Right ventricle myocardium inferior (tissue), 1 donor: ENCODE measurements around the gene CRACR2A. TPM values are rescaled to one million over a fixed set of nuclear protein-coding genes. Genes with fewer than 3 reads are reported as not detected.

Experiments
- ATAC-seq: fragments of 200-7000 bp; cut with Tn5 transposase; one replicate; pipeline ENCODE4 v1.9.1; 2020; ENCODE audit warnings: mild to moderate bottlenecking, moderate library complexity
- DNase-seq: peaks from one replicate; pipeline ENCODE4 v3.0.0; 2021; ENCODE audit errors: missing footprints
- intact Hi-C: fragments of 100-400 bp; cut with DNase I; formaldehyde crosslinking; loops from one replicate; pipeline ENCODE4 v1.11.0; 2022
- total RNA-seq: library from RNA; stranded (reverse); fragmentation: NEBNext Ultra II Directional; extraction: Animal tissue kit (Norgen Biotek cat#: 25700); gene quantifications from one replicate; pipeline ENCODE4 v1.2.1, GENCODE V29; 2021
- donor health status: DM: no; HTN: yes; CAD: no; lungs with severe emphysema.

The CRACR2A gene
- total RNA-seq, 1 donor from 2014 or later, result 4.5 TPM

DNA sequence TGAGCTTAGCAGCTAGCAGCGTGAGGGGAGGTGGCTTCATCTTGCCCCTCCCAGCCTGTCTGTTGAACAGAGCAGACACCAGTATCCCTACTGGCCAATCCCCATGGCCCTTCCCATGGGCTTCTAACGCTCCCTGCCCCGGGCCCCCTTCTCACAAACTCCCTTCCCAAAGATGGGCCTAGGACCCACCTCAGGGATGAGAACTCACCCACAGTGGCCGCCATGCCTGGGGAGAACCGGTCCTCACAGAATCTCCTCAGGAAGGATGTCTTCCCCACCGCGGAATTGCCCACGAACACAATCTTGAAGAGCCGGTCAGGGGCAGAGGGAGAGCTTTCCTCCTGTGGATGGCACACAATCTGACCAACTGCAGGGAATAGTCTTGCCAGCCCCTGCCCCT is 119.5 kb downstream of the CRACR2A start:
- DNase-seq, result no peak
- intact Hi-C loops, result no loop called here
- ATAC-seq, result no peak

DNA sequence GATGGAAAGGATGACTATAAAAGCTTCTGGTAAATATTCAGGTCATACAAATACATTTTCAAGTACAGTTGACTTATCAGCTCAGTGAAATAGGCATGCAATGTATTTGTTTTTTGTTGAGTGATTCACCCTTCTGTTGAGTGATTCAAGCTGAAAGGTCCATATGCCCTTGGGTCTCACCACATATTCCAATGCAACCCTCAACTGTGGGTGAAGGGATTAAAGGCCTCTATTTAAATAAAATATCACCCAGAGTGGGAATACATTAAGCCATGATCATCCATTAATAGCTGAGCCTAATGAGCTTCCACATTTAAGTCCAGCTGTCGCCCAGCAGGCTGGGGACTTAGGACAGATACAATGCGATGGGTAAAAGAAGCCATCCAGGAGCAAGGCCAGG is 120.2 kb downstream of the CRACR2A start:
- DNase-seq (no peak), ATAC-seq (no peak)
- intact Hi-C loops, result no loop called here

DNA sequence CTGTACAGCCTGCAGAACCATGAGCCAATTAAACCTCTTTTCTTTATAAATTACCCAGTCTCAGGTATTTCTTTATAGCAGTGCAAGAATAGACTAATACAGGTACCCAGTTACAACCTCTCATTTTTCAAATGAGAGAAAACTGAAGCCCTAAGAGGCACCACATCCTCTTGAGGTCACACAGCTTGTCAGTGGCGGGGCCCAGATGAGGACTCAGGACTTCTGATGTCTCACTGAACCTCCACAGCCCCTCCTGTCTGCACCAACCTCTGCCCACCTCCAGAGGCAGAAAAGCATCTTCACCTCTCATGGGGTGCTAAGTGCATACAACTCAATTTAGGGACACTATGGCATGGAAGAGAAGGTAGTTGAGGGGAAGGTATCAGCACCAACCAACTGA is 120.7 kb downstream of the CRACR2A start:
- DNase-seq (no peak), ATAC-seq (no peak)
- intact Hi-C loops, result no loop called here

DNA sequence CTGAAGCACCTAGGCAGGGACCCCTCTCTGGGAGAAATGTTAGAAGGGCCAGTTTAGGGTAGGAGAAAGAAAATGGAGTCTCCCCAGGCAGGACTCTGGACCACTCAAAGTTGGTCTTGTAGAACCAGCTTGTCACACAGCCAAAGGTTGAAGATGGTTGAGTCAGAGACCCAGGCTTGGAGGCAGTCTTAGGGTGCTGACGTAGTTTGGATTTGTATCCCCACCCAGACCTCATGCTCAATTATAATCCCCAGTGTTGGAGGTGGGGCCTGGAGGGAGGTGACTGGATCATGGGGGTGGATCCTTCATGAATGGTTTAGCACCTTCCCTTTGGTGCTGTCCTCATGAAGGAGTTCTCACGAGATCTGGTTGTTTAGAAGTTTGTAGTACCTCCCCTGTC is 121.2 kb downstream of the CRACR2A start:
- intact Hi-C loops, result no loop called here
- DNase-seq, result no peak
- no peak for ATAC-seq

DNA sequence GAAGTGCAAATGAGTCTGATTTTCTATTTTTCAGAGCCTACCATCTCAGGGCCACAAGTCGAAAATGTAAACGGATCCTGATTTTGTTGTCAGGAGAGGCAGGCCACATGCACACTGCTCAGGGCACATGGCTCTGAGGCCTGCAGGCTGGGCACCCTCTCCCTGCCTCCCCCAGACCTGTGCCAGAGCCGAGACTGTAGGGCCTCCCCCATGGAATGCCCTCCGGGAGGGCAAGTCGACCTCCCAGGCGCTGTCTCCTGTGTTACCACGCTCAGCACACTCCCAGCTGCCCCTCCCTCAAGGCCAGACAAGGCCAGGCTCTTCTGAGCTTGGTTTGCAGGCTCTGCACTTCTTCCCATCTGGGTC is 121.7 kb downstream of the CRACR2A start:
- no peak for ATAC-seq
- no peak for DNase-seq
- intact Hi-C loops, result no loop called here

DNA sequence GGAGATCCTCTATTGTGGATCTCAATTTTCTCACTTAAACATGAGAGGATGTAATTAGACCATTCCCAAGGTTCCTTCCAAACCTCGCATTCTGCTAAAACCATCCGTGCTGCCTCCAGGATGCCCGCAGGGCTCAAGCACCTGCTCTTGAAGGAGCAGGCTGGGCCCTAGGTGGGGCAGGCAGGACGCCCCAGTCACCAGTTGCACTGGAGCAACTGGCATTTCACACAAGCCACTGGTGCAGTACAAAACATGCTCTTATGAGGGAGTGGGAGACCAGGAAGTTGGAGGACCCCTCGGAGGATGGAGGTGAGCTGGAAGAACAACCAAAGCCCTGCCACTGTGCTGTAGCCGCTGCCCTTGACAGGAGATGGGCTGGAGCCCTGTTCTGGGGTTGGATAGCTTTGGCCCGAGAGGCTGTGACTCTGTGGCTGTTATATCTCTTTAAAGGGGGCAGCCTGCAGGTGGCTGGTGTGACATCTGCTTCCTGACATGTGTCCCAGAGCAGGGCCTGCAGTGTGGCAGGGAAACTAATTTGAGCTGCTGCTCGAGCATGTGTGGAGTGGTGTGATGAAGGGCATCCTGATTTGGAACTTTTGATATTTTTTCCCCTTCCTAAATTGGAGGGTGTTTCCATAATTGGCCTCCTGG is 122.2 kb downstream of the CRACR2A start:
- intact Hi-C loops, result no loop called here
- DNase-seq, result no peak
- no peak for ATAC-seq

DNA sequence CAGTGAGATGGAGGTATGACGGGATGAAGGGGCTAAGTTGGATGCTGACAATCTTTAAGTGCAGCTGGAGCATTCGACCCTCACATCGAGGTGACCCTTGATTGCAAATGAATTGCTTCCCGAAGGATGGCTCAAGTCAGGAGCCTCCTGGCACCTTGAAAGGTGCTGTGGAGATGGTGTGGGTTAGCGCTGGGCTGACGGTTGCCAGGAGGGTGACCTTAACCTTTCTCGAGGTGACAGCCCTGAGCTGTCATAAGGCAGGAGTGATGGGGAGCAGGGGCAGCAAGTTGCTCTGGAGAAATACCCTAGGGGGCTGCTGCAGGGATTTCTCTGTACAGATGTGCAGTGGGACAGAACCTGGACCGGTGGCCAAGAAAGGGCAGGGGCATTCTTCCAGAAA is 122.8 kb downstream of the CRACR2A start:
- intact Hi-C loops, result no loop called here

DNA sequence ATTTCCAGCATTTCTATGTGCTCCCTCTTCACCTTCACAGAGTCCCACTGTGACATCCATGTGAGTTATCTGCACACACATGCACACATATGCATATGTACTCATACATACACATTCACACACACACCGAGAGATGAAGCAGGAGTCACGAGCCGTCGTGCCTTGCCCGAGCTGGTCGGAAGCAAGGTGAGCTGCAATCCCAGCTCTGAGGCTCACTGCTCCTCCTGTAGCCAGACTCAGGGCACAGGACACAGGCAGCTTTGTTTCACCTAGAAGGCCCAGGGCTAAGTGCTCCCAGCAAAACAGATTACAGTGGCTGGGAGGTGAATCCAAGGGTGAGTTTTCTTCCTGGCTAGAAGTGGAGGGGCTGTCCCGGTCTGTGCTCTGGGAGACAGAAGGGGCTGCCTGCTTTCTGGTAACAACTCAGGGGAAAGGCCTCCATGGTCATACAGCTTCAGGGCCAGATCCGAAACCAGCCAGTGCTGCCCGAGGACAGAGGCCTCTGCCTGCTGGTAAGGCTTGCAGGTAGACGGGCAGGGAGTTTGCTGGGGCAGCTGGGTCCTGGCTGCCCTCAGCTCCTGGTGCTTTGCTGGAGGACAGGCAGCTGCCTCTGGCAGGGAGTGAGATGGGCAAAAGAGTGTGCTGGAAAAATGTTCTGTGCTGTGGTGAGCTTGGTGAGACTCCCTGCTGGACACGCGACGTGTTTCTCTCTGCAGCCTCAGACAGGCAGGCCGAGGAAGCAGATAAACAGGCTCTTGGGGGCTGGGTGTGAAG is 123.7 kb downstream of the CRACR2A start:
- intact Hi-C loops, result no loop called here
- ATAC-seq (peak; percentile 57), DNase-seq (no peak)

More for the DNA sequence above, 122.8 kb downstream of the CRACR2A start:
- DNase-seq (no peak), ATAC-seq (no peak)

DNA sequence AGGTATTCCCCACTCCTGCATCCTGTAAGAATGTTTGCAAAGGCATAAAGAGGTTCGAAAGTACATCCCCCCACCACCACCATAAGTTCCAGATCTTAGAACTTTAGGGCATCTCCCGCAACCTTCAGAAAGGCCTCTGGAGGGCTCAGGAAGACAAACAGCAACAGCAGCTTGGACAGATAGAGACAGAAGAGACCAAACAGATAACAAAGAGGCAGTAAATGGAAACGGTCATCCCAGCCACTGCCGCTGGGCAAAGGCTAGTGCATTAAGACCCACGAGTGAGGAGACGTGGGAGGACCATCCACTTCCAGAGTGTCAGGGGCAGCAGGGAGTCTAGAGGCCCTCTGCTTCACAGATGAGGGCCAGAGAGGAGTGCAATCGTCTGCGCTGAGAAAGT is 124.3 kb downstream of the CRACR2A start:
- DNase-seq, result no peak
- no peak for ATAC-seq
- intact Hi-C loops, result no loop called here

DNA sequence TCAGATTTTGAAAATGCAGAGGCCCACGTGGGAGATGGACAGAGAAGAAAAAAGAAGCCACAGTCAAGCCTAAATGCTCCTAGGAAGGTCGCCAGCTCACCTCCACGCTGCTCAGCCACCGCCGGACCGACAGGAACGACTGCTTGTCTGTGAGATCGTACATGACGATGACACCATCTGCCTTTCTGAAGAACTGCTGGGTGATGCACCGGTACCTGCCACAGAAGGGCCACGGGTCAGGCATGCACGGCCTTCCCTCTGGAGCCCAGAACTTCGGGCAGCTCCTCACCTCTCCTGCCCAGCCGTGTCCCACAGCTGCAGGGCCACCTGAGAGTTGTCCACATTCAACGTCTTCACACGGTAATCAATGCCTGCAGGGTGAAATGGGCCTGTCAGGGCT is 125.6 kb downstream of the CRACR2A start:
- intact Hi-C loops, result no loop called here
- ATAC-seq, result no peak
- no peak for DNase-seq

DNA sequence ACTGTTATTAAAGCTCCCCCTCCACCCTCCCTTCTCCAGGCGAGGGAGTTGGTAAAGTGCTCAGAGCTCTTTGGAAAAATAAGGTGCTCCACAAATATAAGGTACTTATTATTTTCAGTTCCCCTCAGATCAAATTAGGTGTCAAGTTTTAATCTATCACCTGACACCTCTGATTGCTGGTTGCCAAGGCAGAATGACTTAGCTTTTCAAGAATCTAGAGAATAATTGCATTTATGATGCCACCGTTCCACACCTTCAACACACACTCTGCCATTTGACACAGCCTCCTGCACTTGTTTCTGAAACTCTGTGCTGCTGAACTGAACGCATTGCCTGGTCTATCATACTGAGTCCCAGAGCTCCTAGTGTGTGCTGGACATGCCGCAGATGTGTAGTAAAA is 128.6 kb downstream of the CRACR2A start:
- intact Hi-C loops, result no loop called here
- DNase-seq (no peak), ATAC-seq (no peak)

DNA sequence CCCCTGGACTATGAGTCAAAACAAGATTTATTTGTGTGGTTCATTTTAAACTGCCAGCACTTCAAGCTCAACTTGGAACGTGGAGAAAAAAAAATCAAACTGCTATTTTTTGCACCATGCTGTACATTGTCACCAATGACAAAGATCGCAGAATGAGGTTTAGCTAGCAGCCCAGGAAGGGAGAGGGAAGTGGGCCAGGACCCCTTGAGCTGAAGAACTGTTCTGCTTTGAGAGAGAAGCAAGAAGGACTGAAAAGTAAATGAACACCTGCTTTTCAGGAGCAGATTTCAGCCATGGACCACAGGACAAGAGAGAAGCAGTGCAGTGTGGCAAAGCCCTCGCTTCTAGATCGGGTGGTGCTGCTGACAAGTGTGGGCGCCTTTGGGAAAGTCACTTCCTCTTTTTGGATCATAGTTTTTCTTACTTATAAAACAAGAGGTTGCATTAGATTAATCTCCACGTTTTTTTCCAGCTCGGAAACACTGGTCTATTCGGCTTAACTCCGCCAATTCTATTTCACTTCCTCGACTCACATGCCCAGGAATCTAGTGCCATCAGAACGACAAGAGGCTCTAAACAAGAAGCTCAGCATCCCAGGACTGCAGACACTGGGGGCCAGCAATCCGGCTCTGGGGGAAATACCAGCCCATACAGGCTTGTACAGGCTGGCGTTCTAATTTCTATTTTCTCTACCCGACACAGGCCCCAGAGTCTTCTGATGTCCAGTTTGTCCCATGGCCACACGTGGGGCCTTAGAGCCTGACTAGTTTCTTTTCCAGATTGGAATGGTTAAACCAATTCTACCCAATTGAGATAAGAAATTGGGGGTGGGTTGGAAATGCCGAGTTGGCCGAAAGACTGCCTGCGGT is 129.9 kb downstream of the CRACR2A start:
- DNase-seq (no peak), ATAC-seq (no peak)
- intact Hi-C loops, result no loop called here

DNA sequence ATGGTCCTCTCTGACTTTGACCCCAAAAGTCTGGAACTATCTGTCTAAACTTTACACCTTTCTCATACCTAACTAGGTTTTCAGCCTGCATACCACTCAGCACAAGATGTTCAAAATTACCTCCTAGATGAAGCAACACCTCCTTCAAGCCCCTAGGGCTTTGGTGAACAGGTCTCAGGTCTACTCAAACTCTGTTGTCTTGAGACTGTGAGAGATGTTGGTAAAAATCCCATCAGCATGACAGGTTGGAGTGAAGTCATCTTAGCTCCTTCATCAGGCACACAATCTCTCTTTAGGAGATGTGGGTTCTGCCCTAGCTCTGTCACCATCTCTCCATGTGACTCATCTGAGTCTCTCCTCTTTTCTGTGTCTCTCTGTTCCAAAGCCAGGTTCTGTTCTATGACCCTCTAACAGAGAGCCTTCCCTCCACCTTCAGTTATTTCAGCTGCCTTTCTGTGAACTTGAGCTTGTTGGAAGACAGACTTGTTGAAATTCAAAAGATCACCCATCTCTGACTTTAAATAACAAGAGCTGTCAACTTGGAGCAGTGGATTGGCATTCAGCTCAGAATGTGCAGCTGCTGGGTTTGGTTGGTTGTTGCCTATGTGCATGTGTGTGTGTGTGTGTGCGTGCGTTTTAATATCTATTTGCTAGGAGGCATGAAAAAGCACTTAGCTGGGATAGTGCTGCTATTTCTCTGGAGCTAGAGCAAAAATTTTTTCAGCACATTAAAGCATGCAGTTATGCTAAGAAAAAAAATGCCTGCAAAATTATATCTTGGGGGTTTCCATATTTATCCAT is 130.7 kb downstream of the CRACR2A start:
- ATAC-seq (no peak), DNase-seq (no peak)
- intact Hi-C loops, result no loop called here

DNA sequence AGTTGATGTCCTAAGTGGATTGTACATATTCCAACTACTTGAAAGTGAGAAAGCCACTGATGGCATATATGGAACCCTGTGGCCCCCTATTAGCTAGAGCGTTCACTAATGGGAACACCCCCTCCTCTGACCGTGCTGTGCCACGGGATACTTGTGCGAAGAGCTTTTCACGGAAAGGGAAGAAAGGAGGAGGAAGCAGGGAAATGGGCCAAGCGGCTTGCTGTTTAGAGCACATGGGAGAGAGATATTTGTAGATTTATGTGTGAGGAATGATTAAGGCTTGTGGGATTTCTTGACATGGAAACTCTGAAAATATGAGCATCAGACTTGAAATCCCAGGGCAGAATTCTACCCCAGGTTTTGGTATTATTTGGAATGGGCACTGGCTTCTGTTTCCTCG is 132.1 kb downstream of the CRACR2A start:
- ATAC-seq (no peak), DNase-seq (no peak)
- intact Hi-C loops, result no loop called here

DNA sequence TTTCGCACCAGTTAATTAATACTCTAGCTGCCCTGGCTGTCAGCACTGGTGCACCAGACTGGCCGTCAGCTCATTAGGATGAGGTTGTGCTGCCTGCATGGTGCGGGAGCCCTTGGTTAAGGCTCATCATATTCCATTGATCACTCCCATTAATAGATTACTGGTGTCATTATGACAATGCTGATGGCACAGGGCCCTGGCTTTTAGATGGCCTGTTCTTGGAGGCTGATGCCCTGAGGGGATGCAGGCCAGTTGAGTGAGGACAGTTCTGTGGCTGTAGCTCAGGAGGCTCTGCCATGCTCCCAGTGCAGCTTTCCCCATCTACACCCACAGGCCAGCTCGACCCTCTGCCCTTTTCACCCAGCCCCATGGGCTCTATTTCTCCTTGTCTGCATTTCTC is 135.3 kb downstream of the CRACR2A start:
- intact Hi-C loops, result no loop called here
- DNase-seq (no peak), ATAC-seq (no peak)

DNA sequence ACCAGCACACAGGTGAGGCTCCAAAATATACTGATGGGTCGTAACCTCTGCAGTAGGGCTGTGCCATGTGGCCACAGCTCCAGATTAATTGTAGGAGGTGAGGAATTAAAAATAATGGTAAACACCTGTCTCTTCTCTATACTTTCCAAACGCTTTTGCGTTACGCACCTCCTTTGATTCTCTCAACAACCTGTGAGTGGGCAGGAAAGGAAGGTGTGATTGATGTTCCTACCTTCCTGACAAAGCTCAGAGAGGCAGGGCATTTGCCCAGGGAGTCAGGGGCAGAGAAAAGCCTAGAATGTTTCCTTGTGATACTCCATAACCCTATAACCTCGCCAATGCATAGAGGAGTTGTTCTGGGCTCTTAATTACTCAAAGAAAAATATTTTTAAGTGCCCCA is 137.0 kb downstream of the CRACR2A start:
- DNase-seq (no peak), ATAC-seq (no peak)
- intact Hi-C loops, result no loop called here

DNA sequence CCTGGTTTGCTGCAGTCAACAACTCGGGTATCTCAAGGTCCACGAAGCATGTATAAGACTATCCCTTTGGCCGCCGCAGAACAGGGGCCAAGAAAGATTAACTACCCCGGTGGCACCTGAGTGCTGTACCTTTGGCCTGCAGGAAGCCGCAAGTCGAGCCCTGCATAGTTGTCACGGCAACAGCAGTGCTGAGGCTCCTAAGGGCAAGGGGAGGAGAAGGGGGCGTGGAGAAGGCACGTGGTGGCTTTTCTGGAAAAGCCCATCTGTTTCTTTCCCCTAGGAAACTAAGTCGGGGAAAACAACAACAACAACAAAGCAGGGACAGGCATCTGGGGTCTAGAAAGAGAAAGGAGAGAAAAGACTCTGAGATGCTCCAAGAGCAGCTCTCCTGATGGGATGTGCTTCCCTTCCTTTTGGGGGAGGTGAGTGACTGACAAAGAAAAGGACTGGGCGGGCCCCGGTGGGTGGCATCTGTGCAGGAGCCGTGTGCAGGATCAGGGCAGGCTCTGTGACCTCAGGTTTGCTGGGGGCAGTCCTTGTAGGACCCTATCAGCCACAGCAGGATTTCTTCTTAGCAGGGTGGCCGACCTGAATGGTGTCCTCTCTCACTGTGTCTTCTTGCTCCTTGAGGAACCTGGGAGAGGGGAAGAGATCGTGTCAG is 138.0 kb downstream of the CRACR2A start:
- DNase-seq (no peak), ATAC-seq (no peak)
- intact Hi-C loops, result no loop called here

DNA sequence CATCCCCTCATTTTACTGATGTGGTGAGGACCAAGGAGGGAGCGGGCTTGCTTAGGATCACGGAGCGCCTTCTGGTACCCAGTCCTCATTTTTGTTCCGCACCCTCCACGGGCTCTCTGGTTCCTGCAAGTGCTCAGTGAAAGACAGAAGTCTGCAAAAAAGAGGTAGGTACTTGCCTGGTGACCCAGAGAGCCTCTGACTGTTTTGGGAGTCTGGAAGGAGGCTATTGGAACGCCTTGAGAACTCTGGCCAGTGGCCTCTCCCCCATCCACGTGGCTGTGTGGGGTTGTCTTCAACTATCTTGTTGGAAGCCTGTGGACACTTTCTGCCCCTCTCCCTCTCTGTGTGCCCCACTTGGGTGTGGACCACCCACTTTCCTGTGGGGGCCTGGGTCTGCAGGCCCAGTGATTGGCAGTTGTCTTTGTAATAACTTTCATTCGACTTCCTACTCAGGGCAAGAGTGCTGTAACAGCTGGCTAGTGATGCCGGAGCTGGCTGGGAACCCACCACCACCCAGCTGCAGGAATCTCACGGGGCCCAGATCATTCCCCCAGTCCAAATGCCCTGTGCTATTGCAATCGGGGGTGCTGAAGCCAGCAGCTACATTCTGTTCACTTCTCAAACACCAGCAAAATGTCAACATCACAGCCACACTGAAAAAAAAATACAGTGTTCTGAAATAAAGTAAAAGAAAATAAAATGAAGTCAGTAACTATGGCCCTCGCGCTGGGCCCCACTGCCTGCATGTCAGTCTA is 139.1 kb downstream of the CRACR2A start:
- DNase-seq (no peak), ATAC-seq (no peak)
- intact Hi-C loops, result no loop called here
